HepG2 (cell line): ENCODE measurements around the gene SMAD3. TPM values are rescaled to one million over a fixed set of nuclear protein-coding genes. Genes with fewer than 3 reads are reported as not detected.

Source experiments
- ATAC-seq: fragments of 200-7000 bp; cut with Tn5 transposase; 3 replicates; pipeline ENCODE4 v1.9.1; 2020; ENCODE audit warnings: mild to moderate bottlenecking, moderate library complexity
- BruUV-seq: library from RNA; stranded (reverse); fragments of 400-500 nt; replicated peaks from 2 replicates; lab custom pipeline; 2021; lab: Mats Ljungman, UMichigan
- CTCF ChIA-PET: fragments of 300-600 bp; formaldehyde crosslinking; extraction: SDS; loops from one replicate; lab custom pipeline; 2021; ENCODE audit warnings: low total read pairs, inconsistent platforms, low intra/inter-chr PET ratio; lab: Yijun Ruan, JAX
- POLR2A ChIA-PET: fragments of 350-600 bp; sonication (Branson Sonifier 250); formaldehyde crosslinking; loops from one replicate; lab custom pipeline; 2020; ENCODE audit warnings: antibody characterized with exemption, inconsistent platforms; lab: Yijun Ruan, JAX
- DNase-seq: peaks from one replicate; pipeline ENCODE4 v3.0.0-alpha.2; 2015; ENCODE audit warnings: low spot score
- FAIRE-seq: peaks from 3 replicates; lab custom pipeline; 2011; peaks lifted over from hg19 to GRCh38; lab: Jason Lieb, UNC
- H2AFZ ChIP-seq: one replicate; pipeline ENCODE4 v1.6.1; 2011; ENCODE audit warnings: low read length, inconsistent platforms
- H3K27ac ChIP-seq: fragments of 300-600 bp; 3 replicates; pipeline ENCODE4 v1.8.0; 2011; ENCODE audit warnings: mixed run types, mild to moderate bottlenecking, mixed read lengths, low read length, inconsistent platforms; ENCODE audit not compliant: insufficient read depth; ENCODE audit errors: extremely low read length
- H3K27me3 ChIP-seq, 2 experiments: fragments of 200-600 bp in 1 of 2; 2 replicates in 1 of 2; 3 replicates in 1 of 2; pipeline versions ENCODE4 v1.6.0 to v1.8.0; 2011; ENCODE audit warnings: low read length in 2 of 2, mild to moderate bottlenecking in 2 of 2, moderate library complexity in 2 of 2, inconsistent platforms in 1 of 2; ENCODE audit not compliant: insufficient read depth in 2 of 2, control insufficient read depth in 1 of 2
- H3K36me3 ChIP-seq, 2 experiments: fragments of 200-600 bp in 1 of 2; replicated peaks in 1 of 2; 2 replicates in 1 of 2; 3 replicates in 1 of 2; pipeline versions ENCODE4 v1.5.1 to v1.8.0; 2011; ENCODE audit warnings: low read length in 2 of 2, inconsistent platforms in 1 of 2; ENCODE audit not compliant: insufficient read depth in 2 of 2, control insufficient read depth in 1 of 2
- H3K4me1 ChIP-seq: 2 replicates; pipeline ENCODE4 v1.5.1; 2012; ENCODE audit warnings: low read length, inconsistent platforms; ENCODE audit not compliant: insufficient read depth
- H3K4me2 ChIP-seq: 2 replicates; pipeline ENCODE4 v1.6.0; 2011; ENCODE audit warnings: low read depth, low read length, inconsistent platforms
- H3K4me3 ChIP-seq, 3 experiments: fragments of 200-600 bp in 1 of 3; sonication (generic), shearing (Covaris generic) in 1 of 3; replicated peaks in 1 of 3; 2 replicates each; pipeline ENCODE4 v1.5.1; 2011 to 2016; ENCODE audit warnings: low read length in 3 of 3, inconsistent platforms in 2 of 3, low read depth in 2 of 3, mild to moderate bottlenecking in 2 of 3, control low read depth in 1 of 3, mixed read lengths in 1 of 3; ENCODE audit not compliant: insufficient read depth in 1 of 3
- H3K79me2 ChIP-seq: one replicate; pipeline ENCODE4 v1.6.1; 2011; ENCODE audit warnings: low read length, inconsistent platforms; ENCODE audit not compliant: insufficient read depth
- H3K9ac ChIP-seq: 2 replicates; pipeline ENCODE4 v1.6.0; 2011; ENCODE audit warnings: mild to moderate bottlenecking, low read depth, low read length, inconsistent platforms; ENCODE audit not compliant: insufficient read depth
- H3K9me3 ChIP-seq: 2 replicates; pipeline ENCODE4 v1.5.1; 2012; ENCODE audit warnings: mild to moderate bottlenecking, low read length
- H4K20me1 ChIP-seq: 2 replicates; pipeline ENCODE4 v1.6.0; 2011; ENCODE audit warnings: inconsistent platforms, mild to moderate bottlenecking, low read length, moderate library complexity; ENCODE audit not compliant: insufficient read depth
- EP300 ChIP-seq, 3 experiments: sonication (generic) in 1 of 3; formaldehyde crosslinking in 1 of 3; IDR thresholded peaks; 2 replicates each; pipeline versions ENCODE4 v1.5.1 to v1.6.1; 2011 to 2020; ENCODE audit warnings: low read depth in 2 of 3, low read length in 2 of 3, borderline replicate concordance in 1 of 3, improper control_type of control experiment in 1 of 3, mild to moderate bottlenecking in 1 of 3, missing genetic modification reagents in 1 of 3, moderate library complexity in 1 of 3
- JARID2 ChIP-seq: sonication (generic); formaldehyde crosslinking; IDR thresholded peaks from 2 replicates; pipeline ENCODE4 v1.8.1; 2023; ENCODE audit warnings: missing genetic modification reagents, inconsistent platforms; ENCODE audit not compliant: insufficient replicate concordance
- MAFF ChIP-seq: IDR thresholded peaks from 2 replicates; pipeline ENCODE4 v1.6.1; 2011; ENCODE audit warnings: low read depth, low read length, improper control_type of control experiment
- MAFK ChIP-seq, 2 experiments: IDR thresholded peaks in 1 of 2; conservative IDR thresholded peaks in 1 of 2; 2 replicates each; pipeline ENCODE4 v1.6.1; 2011; ENCODE audit warnings: improper control_type of control experiment in 2 of 2, low read length in 2 of 2
- PITX1 ChIP-seq: sonication (generic); formaldehyde crosslinking; IDR thresholded peaks from 2 replicates; pipeline ENCODE4 v1.5.1; 2020; ENCODE audit warnings: mild to moderate bottlenecking, missing genetic modification reagents
- RNF219 ChIP-seq: sonication (generic); formaldehyde crosslinking; IDR thresholded peaks from 2 replicates; pipeline ENCODE4 v1.5.0; 2020; ENCODE audit warnings: mild to moderate bottlenecking, missing genetic modification reagents
- SIX4 ChIP-seq: sonication (generic); formaldehyde crosslinking; IDR thresholded peaks from 2 replicates; pipeline ENCODE4 v1.4.0; 2020; ENCODE audit warnings: missing genetic modification reagents
- TARDBP ChIP-seq: sonication (generic); formaldehyde crosslinking; IDR thresholded peaks from 2 replicates; pipeline ENCODE4 v1.8.0; 2022; ENCODE audit warnings: mild to moderate bottlenecking, missing genetic modification reagents
- TEAD2 ChIP-seq: sonication (generic); formaldehyde crosslinking; IDR thresholded peaks from 2 replicates; pipeline ENCODE4 v1.9.0; 2021; ENCODE audit warnings: missing genetic modification reagents
- TOE1 ChIP-seq: sonication (generic); formaldehyde crosslinking; IDR thresholded peaks from 2 replicates; pipeline ENCODE4 v1.4.0; 2020; ENCODE audit warnings: mild to moderate bottlenecking, missing genetic modification reagents
- ZFP82 ChIP-seq: sonication (generic); formaldehyde crosslinking; IDR thresholded peaks from 2 replicates; pipeline ENCODE4 v1.5.1; 2020; ENCODE audit warnings: mild to moderate bottlenecking, missing genetic modification reagents, borderline replicate concordance
- ZKSCAN5 ChIP-seq: sonication (generic); formaldehyde crosslinking; IDR thresholded peaks from 2 replicates; pipeline ENCODE4 v1.5.1; 2020; ENCODE audit warnings: mild to moderate bottlenecking, missing genetic modification reagents
- ZNF367 ChIP-seq: sonication (generic); formaldehyde crosslinking; IDR thresholded peaks from 2 replicates; pipeline ENCODE4 v1.4.0; 2020; ENCODE audit warnings: missing genetic modification reagents, borderline replicate concordance
- ZNF550 ChIP-seq: sonication (generic); formaldehyde crosslinking; IDR thresholded peaks from 2 replicates; pipeline ENCODE4 v1.4.0; 2020; ENCODE audit warnings: mild to moderate bottlenecking, missing genetic modification reagents, borderline replicate concordance
- ZNF670 ChIP-seq: sonication (generic); formaldehyde crosslinking; IDR thresholded peaks from 2 replicates; pipeline ENCODE4 v1.8.0; 2022; ENCODE audit warnings: mild to moderate bottlenecking, missing genetic modification reagents, borderline replicate concordance
- ZNF775 ChIP-seq: sonication (generic); formaldehyde crosslinking; IDR thresholded peaks from 2 replicates; pipeline ENCODE4 v1.4.0; 2020; ENCODE audit warnings: missing genetic modification reagents, mild to moderate bottlenecking, moderate library complexity, borderline replicate concordance
- ZNF781 ChIP-seq: sonication (generic); formaldehyde crosslinking; IDR thresholded peaks from 2 replicates; pipeline ENCODE4 v1.5.1; 2020; ENCODE audit warnings: borderline replicate concordance, mild to moderate bottlenecking, missing genetic modification reagents; ENCODE audit errors: not compliant biosample characterization
- WGBS: methylation state at CpG from one replicate; pipeline ENCODE4 v1.1.6; 2017; ENCODE audit warnings: low lambda C conversion rate; 5-methylcytosine and 5-hydroxymethylcytosine counted together
- in situ Hi-C: cut with HindIII; loops from 2 replicates; pipeline ENCODE4 v1.10.0; 2017; ENCODE audit warnings: low pct_unique_long_range_greater_than_20kb; ENCODE audit not compliant: extremely low pct_ligation_motif_present
- intact Hi-C: fragments of 100-400 bp; cut with micrococcal nuclease; formaldehyde crosslinking; loops from one replicate; pipeline ENCODE4 v1.10.0; 2022; ENCODE audit not compliant: unreplicated experiment
- polyA plus RNA-seq, 8 experiments: library from polyadenylated mRNA; depleted of rRNA in 3 of 8; stranded (reverse) in 7 of 8; unstranded in 1 of 8; fragments of >200 nt; fragmentation: Illumina TruSeq in 4 of 8; extraction: Trizol in 4 of 8; gene quantifications; 2 replicates each; pipeline versions ENCODE4 v1.2.1 to v1.2.3, GENCODE V29; 2011 to 2016; ENCODE audit warnings: low read depth in 4 of 8, missing spikeins in 1 of 8, mixed read lengths in 1 of 8; ENCODE audit not compliant: insufficient read depth in 1 of 8
- total RNA-seq, 5 experiments: library from RNA; depleted of rRNA; stranded (reverse); fragments of >200 nt; fragmentation: Illumina TruSeq; extraction: Trizol; gene quantifications; 2 replicates each; pipeline ENCODE4 v1.2.3, GENCODE V29; 2016; ENCODE audit warnings: low read depth in 1 of 5
- TF ChIP-seq, protein P1 (sequence below): sonication (generic); formaldehyde crosslinking; IDR thresholded peaks from 2 replicates; pipeline ENCODE4 v1.5.0; 2020; ENCODE audit warnings: mild to moderate bottlenecking, missing genetic modification reagents, borderline replicate concordance

SMAD3 gene
- total and polyA plus RNA-seq, 2 of the 13 experiments (the other 11 are each of a cell fraction or from before 2014, with no cell fraction given) = 8.6 to 56.3 TPM

DNA sequence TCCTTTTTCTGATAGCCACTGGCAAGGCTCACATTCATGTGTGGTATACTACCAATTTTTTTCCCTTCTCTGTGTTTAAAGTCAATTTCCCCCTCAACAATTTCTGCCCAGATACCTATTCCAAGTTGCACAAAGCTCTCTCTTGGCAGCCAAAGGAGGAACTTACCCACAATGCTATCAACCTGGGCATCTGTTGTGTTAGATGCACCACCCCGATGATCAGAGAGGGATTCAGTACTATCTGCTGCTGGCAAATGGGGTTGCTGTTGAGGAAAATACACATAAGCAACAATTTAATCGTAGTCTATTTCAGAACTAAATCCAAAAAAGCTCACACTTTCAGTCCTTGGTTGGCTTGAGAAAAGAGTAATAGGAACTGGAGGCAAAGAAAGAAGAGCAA lies 143.0 kb downstream of the SMAD3 start (continued):
- TF ChIP-seq ZNF781 (no peak), ZFP82 (no peak), TARDBP (CRISPR knock-in tag) (no peak), EP300 (IDR thresholded peaks at IDR 0.05; ENCODE audit: low read depth in 2 of 2, low read length in 2 of 2) (no peak), EP300 (CRISPR knock-in tag; IDR thresholded peaks at IDR 0.05; ENCODE audit: borderline replicate concordance) (no peak), ZNF550 (no peak), ZNF775 (CRISPR knock-in tag) (no peak)

DNA sequence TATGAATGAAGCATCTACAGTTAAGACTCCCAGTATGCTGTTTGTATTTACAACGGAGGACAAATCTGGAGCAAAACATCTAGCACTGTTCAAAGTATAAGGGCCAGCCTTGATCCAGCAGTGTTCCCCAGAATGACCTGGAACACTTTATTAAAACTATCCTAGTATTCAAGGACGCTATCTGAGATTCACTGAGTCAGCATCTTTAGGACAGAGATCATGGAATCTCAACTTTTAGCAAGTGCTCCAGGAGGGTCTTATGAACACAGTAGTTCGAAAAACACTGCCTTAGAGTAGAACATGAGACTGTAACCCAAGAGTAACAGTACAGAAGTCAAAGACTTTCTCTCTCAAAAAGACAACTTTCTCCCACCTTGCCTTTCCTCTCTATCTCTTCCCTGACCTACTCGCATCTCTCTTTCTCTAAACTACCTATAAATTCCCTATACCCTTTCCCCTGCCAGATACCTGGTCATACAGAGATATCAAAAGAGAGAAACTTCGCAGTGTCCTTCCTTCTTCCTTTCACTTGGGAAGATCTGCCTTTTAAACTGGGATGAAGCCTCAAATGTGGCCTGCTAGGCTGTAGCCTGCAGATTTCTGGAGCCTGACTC lies 145.3 kb downstream of the SMAD3 start:
- ATAC-seq = no peak
- H4K20me1 ChIP-seq = no peaks in the 10 kb centered on the region
- intact Hi-C loops (no loop called here), in situ Hi-C loops (no loop called here)
- no peak for FAIRE-seq
- no peak for TF ChIP-seq ZKSCAN5 (CRISPR knock-in tag)
- peak; percentile 93 to 96 for TF ChIP-seq MAFK (conservative IDR thresholded peaks at IDR 0.05 in 1 of 2, IDR thresholded peaks at IDR 0.05 in 1 of 2; ENCODE audit: low read length in 2 of 2)
- no peak for TF ChIP-seq SIX4 (CRISPR knock-in tag)
- TF ChIP-seq, protein P1, sequence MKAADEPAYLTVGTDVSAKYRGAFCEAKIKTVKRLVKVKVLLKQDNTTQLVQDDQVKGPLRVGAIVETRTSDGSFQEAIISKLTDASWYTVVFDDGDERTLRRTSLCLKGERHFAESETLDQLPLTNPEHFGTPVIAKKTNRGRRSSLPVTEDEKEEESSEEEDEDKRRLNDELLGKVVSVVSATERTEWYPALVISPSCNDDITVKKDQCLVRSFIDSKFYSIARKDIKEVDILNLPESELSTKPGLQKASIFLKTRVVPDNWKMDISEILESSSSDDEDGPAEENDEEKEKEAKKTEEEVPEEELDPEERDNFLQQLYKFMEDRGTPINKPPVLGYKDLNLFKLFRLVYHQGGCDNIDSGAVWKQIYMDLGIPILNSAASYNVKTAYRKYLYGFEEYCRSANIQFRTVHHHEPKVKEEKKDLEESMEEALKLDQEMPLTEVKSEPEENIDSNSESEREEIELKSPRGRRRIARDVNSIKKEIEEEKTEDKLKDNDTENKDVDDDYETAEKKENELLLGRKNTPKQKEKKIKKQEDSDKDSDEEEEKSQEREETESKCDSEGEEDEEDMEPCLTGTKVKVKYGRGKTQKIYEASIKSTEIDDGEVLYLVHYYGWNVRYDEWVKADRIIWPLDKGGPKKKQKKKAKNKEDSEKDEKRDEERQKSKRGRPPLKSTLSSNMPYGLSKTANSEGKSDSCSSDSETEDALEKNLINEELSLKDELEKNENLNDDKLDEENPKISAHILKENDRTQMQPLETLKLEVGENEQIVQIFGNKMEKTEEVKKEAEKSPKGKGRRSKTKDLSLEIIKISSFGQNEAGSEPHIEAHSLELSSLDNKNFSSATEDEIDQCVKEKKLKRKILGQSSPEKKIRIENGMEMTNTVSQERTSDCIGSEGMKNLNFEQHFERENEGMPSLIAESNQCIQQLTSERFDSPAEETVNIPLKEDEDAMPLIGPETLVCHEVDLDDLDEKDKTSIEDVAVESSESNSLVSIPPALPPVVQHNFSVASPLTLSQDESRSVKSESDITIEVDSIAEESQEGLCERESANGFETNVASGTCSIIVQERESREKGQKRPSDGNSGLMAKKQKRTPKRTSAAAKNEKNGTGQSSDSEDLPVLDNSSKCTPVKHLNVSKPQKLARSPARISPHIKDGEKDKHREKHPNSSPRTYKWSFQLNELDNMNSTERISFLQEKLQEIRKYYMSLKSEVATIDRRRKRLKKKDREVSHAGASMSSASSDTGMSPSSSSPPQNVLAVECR (CRISPR knock-in tag) = no peak
- no peak for TF ChIP-seq ZNF367 (CRISPR knock-in tag)
- TF ChIP-seq JARID2 (CRISPR knock-in tag) = no peak
- no peak for TF ChIP-seq TEAD2 (CRISPR knock-in tag)
- TF ChIP-seq ZNF670 = no peak
- peak; percentile 93 for TF ChIP-seq MAFF
- TF ChIP-seq PITX1 (CRISPR knock-in tag) = no peak
- no peak for TF ChIP-seq RNF219 (CRISPR knock-in tag)
- TF ChIP-seq TOE1 (CRISPR knock-in tag) = no peak
- TF ChIP-seq, all 625 proteins: peak for 2
- no peaks in the 10 kb centered on the region for H3K79me2 ChIP-seq
- WGBS = 96% methylated on average over 5 of the region's 5 CpGs
- H3K36me3 ChIP-seq = peaks cover 0 to 9% of the 10 kb centered on the region in 2 experiments; a peak in 1 of 5 replicates
- no peak overlapping the region for H3K4me3 ChIP-seq
- BruUV-seq = no TSS peak
- no peaks in the 10 kb centered on the region for H3K27me3 ChIP-seq
- H3K4me2 ChIP-seq = no peak overlapping the region
- ChIA-PET POLR2A (no interaction called here), CTCF (no interaction called here)
- no peaks in the 10 kb centered on the region for H3K4me1 ChIP-seq
- DNase-seq = no peak
- no peak overlapping the region for H3K27ac ChIP-seq
- no peaks in the 10 kb centered on the region for H3K9me3 ChIP-seq
- no peak overlapping the region for H3K9ac ChIP-seq
- no peak overlapping the region for H2AFZ ChIP-seq
